SKM-1 (cell line): ENCODE results near the gene LONP2.
"Not testable (repeated sequence)": the region's sequence is repeated elsewhere in the genome, so short reads cannot be mapped to it uniquely, and the experiment has no call there.

Experiments
- DNase-seq: peaks from one replicate; lab custom pipeline; 2025; ENCODE audit not compliant: unreplicated experiment; lab: John Stamatoyannopoulos, UW

LONP2 gene

GRCh38 chr16:48386559-48387312, 142.6 kb downstream of the LONP2 start:
- DNase-seq, result no peak

GRCh38 chr16:48392407-48392806, 148.3 kb downstream of the LONP2 start:
- no peak for DNase-seq

- no peak for DNase-seq
Measured at GRCh38 chr16:48393485-48394354, 149.6 kb downstream of the LONP2 start.

- no peak for DNase-seq
Measured at GRCh38 chr16:48394355-48394703, 150.2 kb downstream of the LONP2 start.

- DNase-seq, result no peak
Measured at GRCh38 chr16:48395375-48395774, 151.3 kb downstream of the LONP2 start.

GRCh38 chr16:48402547-48402946, 158.4 kb downstream of the LONP2 start:
- DNase-seq, result not testable (repeated sequence)

- DNase-seq, result no peak
Measured at GRCh38 chr16:48405153-48405552, 161.1 kb downstream of the LONP2 start.

GRCh38 chr16:48405907-48406306, 161.8 kb downstream of the LONP2 start:
- no peak for DNase-seq
